ENCODE data around the gene BABAM2.

Gene BABAM2

GRCh38 chr2:28163028-28163427 lies 272.5 kb downstream of the BABAM2 start:
- no peak for DNase-seq (ENCODE audit: low read depth)

- DNase-seq (ENCODE audit: low read depth), result no peak
These were observed 273.2 kb downstream of the BABAM2 start for GRCh38 chr2:28163627-28164279.

- no peak for DNase-seq (ENCODE audit: low read depth)
These were observed 273.8 kb downstream of the BABAM2 start for GRCh38 chr2:28164280-28164801.

- no peak for DNase-seq (ENCODE audit: low read depth)
These were observed 274.6 kb downstream of the BABAM2 start for GRCh38 chr2:28165087-28165635.

- no peak for DNase-seq (ENCODE audit: low read depth)
These were observed 276.4 kb downstream of the BABAM2 start for GRCh38 chr2:28166956-28167355.

GRCh38 chr2:28168376-28168775 lies 277.8 kb downstream of the BABAM2 start:
- no peak for DNase-seq (ENCODE audit: low read depth)

- no peak for DNase-seq (ENCODE audit: low read depth)
These were observed 279.0 kb downstream of the BABAM2 start for GRCh38 chr2:28169492-28169891.

- DNase-seq (ENCODE audit: low read depth), result no peak
These were observed 281.8 kb downstream of the BABAM2 start for GRCh38 chr2:28172114-28172898.

GRCh38 chr2:28173377-28173776 lies 282.8 kb downstream of the BABAM2 start:
- no peak for DNase-seq (ENCODE audit: low read depth)

GRCh38 chr2:28174211-28174610 lies 283.7 kb downstream of the BABAM2 start:
- DNase-seq (ENCODE audit: low read depth), result no peak

GRCh38 chr2:28175028-28175427 lies 284.5 kb downstream of the BABAM2 start:
- DNase-seq (ENCODE audit: low read depth), result no peak

GRCh38 chr2:28178946-28179345 lies 288.4 kb downstream of the BABAM2 start:
- DNase-seq (ENCODE audit: low read depth), result no peak

- DNase-seq (ENCODE audit: low read depth), result no peak
These were observed 291.3 kb downstream of the BABAM2 start for GRCh38 chr2:28181801-28182200.

- no peak for DNase-seq (ENCODE audit: low read depth)
These were observed 291.8 kb downstream of the BABAM2 start for GRCh38 chr2:28182348-28182747.

GRCh38 chr2:28185153-28185552 lies 294.6 kb downstream of the BABAM2 start:
- DNase-seq (ENCODE audit: low read depth), result no peak

- DNase-seq (ENCODE audit: low read depth), result no peak
These were observed 295.4 kb downstream of the BABAM2 start for GRCh38 chr2:28185891-28186290.

- DNase-seq (ENCODE audit: low read depth), result no peak
These were observed 296.7 kb downstream of the BABAM2 start for GRCh38 chr2:28187186-28187585.

- no peak for DNase-seq (ENCODE audit: low read depth)
These were observed 297.9 kb downstream of the BABAM2 start for GRCh38 chr2:28188436-28188835.

- no peak for DNase-seq (ENCODE audit: low read depth)
These were observed 303.3 kb downstream of the BABAM2 start for GRCh38 chr2:28193630-28194403.

GRCh38 chr2:28199995-28200679 lies 309.6 kb downstream of the BABAM2 start:
- DNase-seq (ENCODE audit: low read depth), result no peak

- DNase-seq (ENCODE audit: low read depth), result no peak
These were observed 311.2 kb downstream of the BABAM2 start for GRCh38 chr2:28201671-28202180.
